Fibroblast of mammary gland (primary cell): ENCODE data around the gene CDC42SE1.

Experiments
- DNase-seq: peaks from one replicate; pipeline ENCODE4 v3.0.0-alpha.2; 2010; ENCODE audit warnings: low read depth
- H3K4me3 ChIP-seq: 2 replicates; pipeline ENCODE4 v1.5.1; 2011; ENCODE audit warnings: low read depth, mild to moderate bottlenecking, low read length, moderate library complexity; ENCODE audit not compliant: control insufficient read depth
- CTCF ChIP-seq: conservative IDR thresholded peaks from 2 replicates; pipeline ENCODE4 v1.5.1; 2011; ENCODE audit warnings: low read depth, low read length, inconsistent platforms; ENCODE audit not compliant: control insufficient read depth, insufficient read depth

Gene CDC42SE1

GRCh38 chr1:151009674-151010345 lies 49.6 kb downstream of the CDC42SE1 start:
- no peak for TF ChIP-seq CTCF
- DNase-seq, result no peak
- no peak overlapping the region for H3K4me3 ChIP-seq

GRCh38 chr1:151009206-151009587 lies 50.2 kb downstream of the CDC42SE1 start:
- DNase-seq, result peak; percentile 76
- no peak for TF ChIP-seq CTCF
- H3K4me3 ChIP-seq, result peak overlapping the region; percentile 82

GRCh38 chr1:151008244-151009205 lies 50.9 kb downstream of the CDC42SE1 start, which contains the start of gene PRUNE1:
PRUNE1 (plus strand) TSS chr1:151008449; CDS start chr1:151008633, 184 bp downstream.
- no peak for TF ChIP-seq CTCF
- H3K4me3 ChIP-seq, result peak within 1 kb of the TSS; percentile 82
- DNase-seq, result peak; percentile 96

- TF ChIP-seq CTCF, result no peak
- peak overlapping the region; percentile 12 for H3K4me3 ChIP-seq
- no peak for DNase-seq
These were observed 51.6 kb downstream of the CDC42SE1 start for GRCh38 chr1:151007853-151008243.

- peak; percentile 63 for TF ChIP-seq CTCF
- peak within 1 kb of the TSS; percentile 52 for H3K4me3 ChIP-seq
- peak; percentile 83 for DNase-seq
These were observed 52.9 kb downstream of the CDC42SE1 start, which contains the start of gene MINDY1 for GRCh38 chr1:151006327-151007052. MINDY1 (minus strand) TSS chr1:151006902; CDS start chr1:151002617, 4,285 bp downstream.

- peak overlapping the region; percentile 52 for H3K4me3 ChIP-seq
- no peak for DNase-seq
These were observed 53.6 kb downstream of the CDC42SE1 start for GRCh38 chr1:151005729-151006319.

More at GRCh38 chr1:151005729-151006319, 53.6 kb downstream of the CDC42SE1 start:
- TF ChIP-seq CTCF, result no peak
